ENCODE data around the gene IL9. TPM values are rescaled to one million over a fixed set of nuclear protein-coding genes. Genes with fewer than 3 reads are reported as not detected.

Gene IL9
- polyA plus RNA-seq, 2 donors, result not detected

GRCh38 chr5:135894789-135895188 lies 852 bp downstream of the IL9 start:
- Histone ChIP-seq H3K4me3 (ENCODE audit: low read depth in 1 of 2, low read length in 2 of 2) (no peak overlapping the region), H3K27ac (ENCODE audit: low read depth in 2 of 2, low read length in 1 of 2) (no peak overlapping the region), H3K9me3 (ENCODE audit: control insufficient read depth in 2 of 2, insufficient read depth in 1 of 2, low read depth in 1 of 2, low read length in 1 of 2) (no peaks in the 10 kb centered on the region), H3K36me3 (ENCODE audit: control insufficient read depth in 2 of 2, insufficient read depth in 2 of 2, low read length in 1 of 2) (no peaks in the 10 kb centered on the region), H3K4me1 (ENCODE audit: control insufficient read depth in 2 of 2, insufficient read depth in 2 of 2, low read length in 1 of 2) (no peaks in the 10 kb centered on the region), H3K27me3 (ENCODE audit: control insufficient read depth in 1 of 2, insufficient read depth in 2 of 2, low read length in 2 of 2) (peaks cover 0 to 2% of the 10 kb centered on the region in 2 donors)
- 64 to 81% methylated on average over 2 of the region's 2 CpGs for WGBS, 2 donors

GRCh38 chr5:135894276-135894675 lies 1.4 kb downstream of the IL9 start:
- no peaks in the 10 kb centered on the region for H3K4me1 ChIP-seq (ENCODE audit: control insufficient read depth in 2 of 2, insufficient read depth in 2 of 2, low read length in 1 of 2)
- peaks cover 0 to 2% of the 10 kb centered on the region in 2 donors for H3K27me3 ChIP-seq (ENCODE audit: control insufficient read depth in 1 of 2, insufficient read depth in 2 of 2, low read length in 2 of 2)
- no peak overlapping the region for H3K4me3 ChIP-seq (ENCODE audit: low read depth in 1 of 2, low read length in 2 of 2)
- WGBS, 2 donors, result 61 to 70% methylated on average over 8 of the region's 8 CpGs
- H3K36me3 ChIP-seq (ENCODE audit: control insufficient read depth in 2 of 2, insufficient read depth in 2 of 2, low read length in 1 of 2), result no peaks in the 10 kb centered on the region
- H3K9me3 ChIP-seq (ENCODE audit: control insufficient read depth in 2 of 2, insufficient read depth in 1 of 2, low read depth in 1 of 2, low read length in 1 of 2), result no peaks in the 10 kb centered on the region
- H3K27ac ChIP-seq (ENCODE audit: low read depth in 2 of 2, low read length in 1 of 2), result no peak overlapping the region

- peaks cover 0 to 2% of the 10 kb centered on the region in 2 donors for H3K4me1 ChIP-seq (ENCODE audit: control insufficient read depth in 2 of 2, insufficient read depth in 2 of 2, low read length in 1 of 2)
- H3K4me3 ChIP-seq (ENCODE audit: low read depth in 1 of 2, low read length in 2 of 2), result no peak overlapping the region
- H3K27me3 ChIP-seq (ENCODE audit: control insufficient read depth in 1 of 2, insufficient read depth in 2 of 2, low read length in 2 of 2), result peaks cover 0 to 2% of the 10 kb centered on the region in 2 donors
- H3K9me3 ChIP-seq (ENCODE audit: control insufficient read depth in 2 of 2, insufficient read depth in 1 of 2, low read depth in 1 of 2, low read length in 1 of 2), result no peaks in the 10 kb centered on the region
- no peaks in the 10 kb centered on the region for H3K36me3 ChIP-seq (ENCODE audit: control insufficient read depth in 2 of 2, insufficient read depth in 2 of 2, low read length in 1 of 2)
- no peak overlapping the region for H3K27ac ChIP-seq (ENCODE audit: low read depth in 2 of 2, low read length in 1 of 2)
These were observed 3.9 kb downstream of the IL9 start for GRCh38 chr5:135891791-135892190.

GRCh38 chr5:135891268-135891667 lies 4.4 kb downstream of the IL9 start:
- Histone ChIP-seq H3K9me3 (ENCODE audit: control insufficient read depth in 2 of 2, insufficient read depth in 1 of 2, low read depth in 1 of 2, low read length in 1 of 2) (no peaks in the 10 kb centered on the region), H3K4me1 (ENCODE audit: control insufficient read depth in 2 of 2, insufficient read depth in 2 of 2, low read length in 1 of 2) (peaks cover 0 to 2% of the 10 kb centered on the region in 2 donors), H3K4me3 (ENCODE audit: low read depth in 1 of 2, low read length in 2 of 2) (no peak overlapping the region), H3K36me3 (ENCODE audit: control insufficient read depth in 2 of 2, insufficient read depth in 2 of 2, low read length in 1 of 2) (no peaks in the 10 kb centered on the region), H3K27me3 (ENCODE audit: control insufficient read depth in 1 of 2, insufficient read depth in 2 of 2, low read length in 2 of 2) (peaks cover 0 to 2% of the 10 kb centered on the region in 2 donors), H3K27ac (ENCODE audit: low read depth in 2 of 2, low read length in 1 of 2) (no peak overlapping the region)
- 33 to 41% methylated on average over 2 of the region's 2 CpGs for WGBS, 2 donors

- Histone ChIP-seq H3K4me3 (ENCODE audit: low read depth in 1 of 2, low read length in 2 of 2) (no peak overlapping the region), H3K9me3 (ENCODE audit: control insufficient read depth in 2 of 2, insufficient read depth in 1 of 2, low read depth in 1 of 2, low read length in 1 of 2) (no peaks in the 10 kb centered on the region), H3K4me1 (ENCODE audit: control insufficient read depth in 2 of 2, insufficient read depth in 2 of 2, low read length in 1 of 2) (peaks cover 0 to 2% of the 10 kb centered on the region in 2 donors), H3K27me3 (ENCODE audit: control insufficient read depth in 1 of 2, insufficient read depth in 2 of 2, low read length in 2 of 2) (peaks cover 0 to 2% of the 10 kb centered on the region in 2 donors), H3K36me3 (ENCODE audit: control insufficient read depth in 2 of 2, insufficient read depth in 2 of 2, low read length in 1 of 2) (no peaks in the 10 kb centered on the region), H3K27ac (ENCODE audit: low read depth in 2 of 2, low read length in 1 of 2) (no peak overlapping the region)
- WGBS, 2 donors, result 50 to 58% methylated on average over 5 of the region's 5 CpGs
These were observed 4.8 kb downstream of the IL9 start for GRCh38 chr5:135890867-135891266.

GRCh38 chr5:135890296-135890695 lies 5.3 kb downstream of the IL9 start:
- peaks cover 0 to 2% of the 10 kb centered on the region in 2 donors for H3K27me3 ChIP-seq (ENCODE audit: control insufficient read depth in 1 of 2, insufficient read depth in 2 of 2, low read length in 2 of 2)
- H3K4me1 ChIP-seq (ENCODE audit: control insufficient read depth in 2 of 2, insufficient read depth in 2 of 2, low read length in 1 of 2), result peaks cover 0 to 2% of the 10 kb centered on the region in 2 donors
- no peak overlapping the region for H3K27ac ChIP-seq (ENCODE audit: low read depth in 2 of 2, low read length in 1 of 2)
- 18 to 32% methylated on average over 2 of the region's 2 CpGs for WGBS, 2 donors
- no peak overlapping the region for H3K4me3 ChIP-seq (ENCODE audit: low read depth in 1 of 2, low read length in 2 of 2)
- no peaks in the 10 kb centered on the region for H3K9me3 ChIP-seq (ENCODE audit: control insufficient read depth in 2 of 2, insufficient read depth in 1 of 2, low read depth in 1 of 2, low read length in 1 of 2)
- no peaks in the 10 kb centered on the region for H3K36me3 ChIP-seq (ENCODE audit: control insufficient read depth in 2 of 2, insufficient read depth in 2 of 2, low read length in 1 of 2)

GRCh38 chr5:135887881-135888614 lies 7.6 kb downstream of the IL9 start:
- Histone ChIP-seq H3K9me3 (ENCODE audit: control insufficient read depth in 2 of 2, insufficient read depth in 1 of 2, low read depth in 1 of 2, low read length in 1 of 2) (no peaks in the 10 kb centered on the region), H3K4me1 (ENCODE audit: control insufficient read depth in 2 of 2, insufficient read depth in 2 of 2, low read length in 1 of 2) (peaks cover 0 to 2% of the 10 kb centered on the region in 2 donors), H3K4me3 (ENCODE audit: low read depth in 1 of 2, low read length in 2 of 2) (no peak overlapping the region), H3K27ac (ENCODE audit: low read depth in 2 of 2, low read length in 1 of 2) (no peak overlapping the region), H3K36me3 (ENCODE audit: control insufficient read depth in 2 of 2, insufficient read depth in 2 of 2, low read length in 1 of 2) (no peaks in the 10 kb centered on the region), H3K27me3 (ENCODE audit: control insufficient read depth in 1 of 2, insufficient read depth in 2 of 2, low read length in 2 of 2) (peaks cover 0 to 3% of the 10 kb centered on the region in 2 donors)
- WGBS, 2 donors, result 76 to 77% methylated on average over 13 of the region's 13 CpGs

GRCh38 chr5:135887447-135887864 lies 8.2 kb downstream of the IL9 start:
- no peaks in the 10 kb centered on the region for H3K9me3 ChIP-seq (ENCODE audit: control insufficient read depth in 2 of 2, insufficient read depth in 1 of 2, low read depth in 1 of 2, low read length in 1 of 2)
- 9 to 10% methylated on average over 8 of the region's 8 CpGs for WGBS, 2 donors

GRCh38 chr5:135886136-135886535 lies 9.5 kb downstream of the IL9 start:
- Histone ChIP-seq H3K36me3 (ENCODE audit: control insufficient read depth in 2 of 2, insufficient read depth in 2 of 2, low read length in 1 of 2) (no peaks in the 10 kb centered on the region), H3K27me3 (ENCODE audit: control insufficient read depth in 1 of 2, insufficient read depth in 2 of 2, low read length in 2 of 2) (peaks cover 0 to 3% of the 10 kb centered on the region in 2 donors), H3K4me1 (ENCODE audit: control insufficient read depth in 2 of 2, insufficient read depth in 2 of 2, low read length in 1 of 2) (peaks cover 0 to 2% of the 10 kb centered on the region in 2 donors), H3K27ac (ENCODE audit: low read depth in 2 of 2, low read length in 1 of 2) (no peak overlapping the region), H3K4me3 (ENCODE audit: low read depth in 1 of 2, low read length in 2 of 2) (no peak overlapping the region), H3K9me3 (ENCODE audit: control insufficient read depth in 2 of 2, insufficient read depth in 1 of 2, low read depth in 1 of 2, low read length in 1 of 2) (no peaks in the 10 kb centered on the region)
- 50 to 59% methylated on average over 4 of the region's 4 CpGs for WGBS, 2 donors

More at GRCh38 chr5:135887447-135887864, 8.2 kb downstream of the IL9 start:
- Histone ChIP-seq H3K4me3 (ENCODE audit: low read depth in 1 of 2, low read length in 2 of 2) (no peak overlapping the region), H3K4me1 (ENCODE audit: control insufficient read depth in 2 of 2, insufficient read depth in 2 of 2, low read length in 1 of 2) (peaks cover 0 to 2% of the 10 kb centered on the region in 2 donors), H3K36me3 (ENCODE audit: control insufficient read depth in 2 of 2, insufficient read depth in 2 of 2, low read length in 1 of 2) (no peaks in the 10 kb centered on the region), H3K27ac (ENCODE audit: low read depth in 2 of 2, low read length in 1 of 2) (no peak overlapping the region), H3K27me3 (ENCODE audit: control insufficient read depth in 1 of 2, insufficient read depth in 2 of 2, low read length in 2 of 2) (peaks cover 0 to 3% of the 10 kb centered on the region in 2 donors)

GRCh38 chr5:135885031-135885430 lies 10.6 kb downstream of the IL9 start:
- Histone ChIP-seq H3K4me3 (ENCODE audit: low read depth in 1 of 2, low read length in 2 of 2) (no peak overlapping the region), H3K27me3 (ENCODE audit: control insufficient read depth in 1 of 2, insufficient read depth in 2 of 2, low read length in 2 of 2) (peaks cover 0 to 3% of the 10 kb centered on the region in 2 donors), H3K27ac (ENCODE audit: low read depth in 2 of 2, low read length in 1 of 2) (no peak overlapping the region), H3K4me1 (ENCODE audit: control insufficient read depth in 2 of 2, insufficient read depth in 2 of 2, low read length in 1 of 2) (peaks cover 0 to 2% of the 10 kb centered on the region in 2 donors), H3K36me3 (ENCODE audit: control insufficient read depth in 2 of 2, insufficient read depth in 2 of 2, low read length in 1 of 2) (no peaks in the 10 kb centered on the region), H3K9me3 (ENCODE audit: control insufficient read depth in 2 of 2, insufficient read depth in 1 of 2, low read depth in 1 of 2, low read length in 1 of 2) (no peaks in the 10 kb centered on the region)
- WGBS, 2 donors, result 92% methylated on average over 3 of the region's 3 CpGs
